ENCODE measurements around the gene PRSS2.

GRCh38 chr7:142767451-142767850 is 3.3 kb upstream of the PRSS2 start:
- TF ChIP-seq CTCF (IDR thresholded peaks at IDR 0.05) (no peak), POLR2A (IDR thresholded peaks at IDR 0.05) (no peak)

Data from uterus (tissue), 2 donors.